ENCODE results near the gene ACO2. TPM values are rescaled to one million over a fixed set of nuclear protein-coding genes. Genes with fewer than 3 reads are reported as not detected.

ACO2 gene
- total and polyA plus RNA-seq, 2 of the 13 experiments (the other 11 are each of a cell fraction or from before 2014, with no cell fraction given) = 19.2 to 45.6 TPM

DNA sequence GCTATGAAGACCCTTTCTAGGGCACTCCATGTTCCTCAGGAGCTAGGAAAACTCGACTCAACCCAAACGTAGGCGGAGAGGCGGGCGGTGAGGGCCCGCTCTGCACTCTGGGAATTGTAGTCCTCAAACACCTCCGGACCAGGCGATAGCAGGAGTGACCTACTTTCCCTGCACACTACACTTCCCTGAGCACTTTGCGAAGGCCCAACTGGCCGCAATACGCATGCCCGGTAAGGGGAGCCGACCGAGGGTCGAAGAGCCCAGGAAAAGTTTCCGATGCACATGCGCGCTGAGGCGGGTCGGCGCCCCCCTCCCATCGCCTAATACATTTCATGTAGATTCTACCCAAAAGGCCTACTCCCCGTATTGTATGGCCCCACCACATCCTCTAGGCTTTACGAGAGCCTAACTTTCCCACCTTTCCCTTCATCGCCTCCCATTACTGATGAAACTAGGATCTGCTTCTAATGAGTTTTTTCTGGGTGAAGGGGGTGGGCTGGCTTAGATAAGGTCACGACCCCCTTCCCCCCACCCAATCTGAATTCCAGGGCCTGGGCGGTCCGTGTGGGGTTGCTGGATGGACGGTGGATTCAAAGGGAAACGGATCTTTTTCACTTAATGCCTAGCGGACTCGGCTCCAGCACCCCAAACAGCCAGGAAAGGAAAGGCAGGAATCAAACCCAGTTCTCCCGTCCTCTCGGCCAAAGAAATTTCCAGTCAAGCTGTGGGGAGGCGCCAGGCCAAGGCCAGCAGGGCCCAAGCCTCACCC, 24.4 kb upstream of the ACO2 start (continued):
- TF ChIP-seq KDM5B (CRISPR knock-in tag; IDR thresholded peaks at IDR 0.05; ENCODE audit: borderline replicate concordance) (peak; percentile 22; the same call in 1 of the 2 replicates), ZNF138 (CRISPR knock-in tag; IDR thresholded peaks at IDR 0.05; ENCODE audit: low read depth) (no peak), ELF4 (CRISPR knock-in tag; IDR thresholded peaks at IDR 0.05; ENCODE audit: borderline replicate concordance) (no peak), SP1 (IDR thresholded peaks at IDR 0.05) (no peak), SP1 (CRISPR knock-in tag; IDR thresholded peaks at IDR 0.05) (peak; percentile 25; the same call in 1 of the 2 replicates), IRF9 (CRISPR knock-in tag; IDR thresholded peaks at IDR 0.05; ENCODE audit: borderline replicate concordance) (no peak), ZNF556 (CRISPR knock-in tag; IDR thresholded peaks at IDR 0.05; ENCODE audit: borderline replicate concordance) (0 out of 2 replicates have a peak, but pooled peaks have one; percentile 16), KDM5A (IDR thresholded peaks at IDR 0.05; ENCODE audit: borderline replicate concordance, low read length) (peak; percentile 77; the same call in 1 of the 2 replicates), ZSCAN5A (CRISPR knock-in tag; IDR thresholded peaks at IDR 0.05; ENCODE audit: borderline replicate concordance) (no peak), TEAD3 (CRISPR knock-in tag; optimal IDR thresholded peaks at IDR 0.05; ENCODE audit: borderline replicate concordance) (peak; percentile 60), NFATC3 (CRISPR knock-in tag; IDR thresholded peaks at IDR 0.05) (no peak), ESRRA (CRISPR knock-in tag; IDR thresholded peaks at IDR 0.05; ENCODE audit: low read depth) (0 out of 2 replicates have a peak, but pooled peaks have one; percentile 37), RFX5 (IDR thresholded peaks at IDR 0.05; ENCODE audit: low read depth, low read length) (no peak), SRSF9 (IDR thresholded peaks at IDR 0.05; ENCODE audit: borderline replicate concordance, insufficient read depth, low read depth, low read length, poor library complexity, severe bottlenecking) (no peak), ZNF264 (CRISPR knock-in tag; IDR thresholded peaks at IDR 0.05) (no peak), ZNF775 (CRISPR knock-in tag; IDR thresholded peaks at IDR 0.05; ENCODE audit: borderline replicate concordance) (no peak), ZNF10 (CRISPR knock-in tag; IDR thresholded peaks at IDR 0.05; ENCODE audit: borderline replicate concordance, low read depth) (no peak), HNRNPL (IDR thresholded peaks at IDR 0.05; ENCODE audit: low read depth, low read length) (0 out of 2 replicates have a peak, but pooled peaks have one; percentile 38), ZNF597 (CRISPR knock-in tag; IDR thresholded peaks at IDR 0.05) (no peak), ZNF430 (CRISPR knock-in tag; IDR thresholded peaks at IDR 0.05) (peak; percentile 24; the same call in 1 of the 2 replicates), AHR (CRISPR knock-in tag; IDR thresholded peaks at IDR 0.05) (no peak), TP53 (CRISPR knock-in tag; conservative IDR thresholded peaks at IDR 0.05) (no peak)
- TF ChIP-seq, protein P1, sequence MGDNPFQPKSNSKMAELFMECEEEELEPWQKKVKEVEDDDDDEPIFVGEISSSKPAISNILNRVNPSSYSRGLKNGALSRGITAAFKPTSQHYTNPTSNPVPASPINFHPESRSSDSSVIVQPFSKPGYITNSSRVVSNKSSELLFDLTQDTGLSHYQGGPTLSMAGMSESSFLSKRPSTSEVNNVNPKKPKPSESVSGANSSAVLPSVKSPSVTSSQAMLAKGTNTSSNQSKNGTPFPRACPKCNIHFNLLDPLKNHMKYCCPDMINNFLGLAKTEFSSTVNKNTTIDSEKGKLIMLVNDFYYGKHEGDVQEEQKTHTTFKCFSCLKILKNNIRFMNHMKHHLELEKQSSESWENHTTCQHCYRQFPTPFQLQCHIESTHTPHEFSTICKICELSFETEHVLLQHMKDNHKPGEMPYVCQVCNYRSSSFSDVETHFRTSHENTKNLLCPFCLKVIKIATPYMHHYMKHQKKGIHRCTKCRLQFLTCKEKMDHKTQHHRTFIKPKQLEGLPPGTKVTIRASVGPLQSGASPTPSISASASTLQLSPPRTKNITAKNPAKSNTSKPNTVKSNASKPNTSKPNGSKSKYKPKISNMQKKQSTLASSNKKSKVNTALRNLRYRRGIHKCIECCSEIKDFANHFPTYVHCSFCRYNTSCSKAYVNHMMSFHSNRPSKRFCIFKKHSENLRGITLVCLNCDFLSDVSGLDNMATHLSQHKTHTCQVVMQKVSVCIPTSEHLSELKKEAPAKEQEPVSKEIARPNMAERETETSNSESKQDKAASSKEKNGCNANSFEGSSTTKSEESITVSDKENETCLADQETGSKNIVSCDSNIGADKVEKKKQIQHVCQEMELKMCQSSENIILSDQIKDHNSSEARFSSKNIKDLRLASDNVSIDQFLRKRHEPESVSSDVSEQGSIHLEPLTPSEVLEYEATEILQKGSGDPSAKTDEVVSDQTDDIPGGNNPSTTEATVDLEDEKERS (CRISPR knock-in tag; IDR thresholded peaks at IDR 0.05) = peak; percentile 39; the same call in 1 of the 2 replicates

All from HepG2 (cell line).